Measurements from ENCODE around the gene PTPRD. TPM values are rescaled to one million over a fixed set of nuclear protein-coding genes. Genes with fewer than 3 reads are reported as not detected.
"Not testable (repeated sequence)": the region's sequence is repeated elsewhere in the genome, so short reads cannot be mapped to it uniquely, and the experiment has no call there.

PTPRD gene
- total RNA-seq, 4 donors from 2014 or later = 19.6 to 78.9 (median 45.6) TPM

DNA sequence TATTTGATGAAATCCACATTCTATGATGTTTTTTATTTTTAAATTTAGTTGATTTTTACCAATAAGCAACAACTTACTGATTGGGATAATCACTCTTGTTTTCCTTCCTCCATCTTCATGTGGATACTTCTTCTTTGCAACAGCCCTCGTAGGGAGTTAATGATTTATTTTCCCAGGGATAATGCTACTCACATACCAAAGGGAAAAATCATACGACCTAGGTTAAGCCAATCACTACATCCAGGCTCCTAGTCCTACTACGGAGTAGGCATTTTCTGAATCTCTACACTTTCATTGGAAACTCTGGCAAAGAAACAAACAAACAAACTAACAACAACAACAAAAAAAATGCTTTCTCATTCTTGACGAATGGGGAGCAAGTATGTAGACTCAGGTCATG is 663.4 kb downstream of the PTPRD start:
- no peak for TF ChIP-seq CTCF (IDR thresholded peaks at IDR 0.05)
- TF ChIP-seq POLR2A (IDR thresholded peaks at IDR 0.05) = no peak
- H3K4me1 ChIP-seq = no peaks in the 10 kb centered on the region
- intact Hi-C loops (cut with DNase I) = no loop called here
- H3K27ac ChIP-seq = no peak overlapping the region
- no peaks in the 10 kb centered on the region for H3K9me3 ChIP-seq
- no peak for DNase-seq
- H3K27me3 ChIP-seq = no peaks in the 10 kb centered on the region
- no peaks in the 10 kb centered on the region for H3K36me3 ChIP-seq
- no peak overlapping the region for H3K4me3 ChIP-seq (replicated peaks in 1 of 3)
- WGBS, 2 donors = 81 to 87% methylated on average over 4 of the region's 4 CpGs

GRCh38 chr9:9945966-9946365 is 666.8 kb downstream of the PTPRD start:
- Histone ChIP-seq H3K27ac (no peak overlapping the region), H3K36me3 (no peaks in the 10 kb centered on the region), H3K4me3 (replicated peaks in 1 of 3) (no peak overlapping the region), H3K9me3 (no peaks in the 10 kb centered on the region), H3K27me3 (no peaks in the 10 kb centered on the region), H3K4me1 (no peaks in the 10 kb centered on the region)
- intact Hi-C loops (cut with DNase I) = no loop called here
- DNase-seq = no peak
- TF ChIP-seq POLR2A (IDR thresholded peaks at IDR 0.05) (no peak), CTCF (IDR thresholded peaks at IDR 0.05) (no peak)

DNA sequence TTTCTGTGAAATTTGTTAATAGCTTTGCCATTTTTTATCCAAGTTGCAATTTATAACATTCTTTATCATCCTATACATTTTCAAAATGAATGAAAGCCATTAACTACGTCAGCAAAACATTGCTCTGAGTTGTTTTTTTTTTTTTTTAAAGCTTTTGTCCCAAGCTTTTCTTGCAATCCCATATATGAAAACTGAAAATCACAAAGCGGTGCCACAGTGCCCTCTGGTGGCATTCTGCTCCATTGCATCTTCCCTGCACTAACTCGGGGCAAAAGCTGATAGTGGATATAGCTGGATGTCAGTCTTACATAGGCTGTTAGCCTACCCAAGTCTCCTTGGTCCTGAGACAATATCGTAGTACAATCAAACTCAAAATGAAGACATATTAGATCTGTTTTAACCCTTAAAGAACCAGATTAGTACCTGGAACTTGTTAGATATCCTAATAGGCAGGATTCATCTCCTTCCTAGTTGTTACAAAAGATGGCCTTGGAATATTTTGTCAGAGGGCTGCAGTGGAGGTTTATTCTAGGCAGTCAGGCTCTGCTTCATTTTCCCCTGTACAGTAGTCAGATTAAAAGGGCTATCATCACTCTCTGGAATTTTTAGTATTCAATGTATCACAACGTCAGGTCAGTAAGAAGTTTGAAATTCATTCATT is 669.9 kb downstream of the PTPRD start:
- DNase-seq = peak; percentile 40 to 63
- no peaks in the 10 kb centered on the region for H3K9me3 ChIP-seq
- H3K36me3 ChIP-seq = no peaks in the 10 kb centered on the region
- WGBS, 2 donors = 25 to 28% methylated on average over 5 of the region's 5 CpGs
- no peak overlapping the region for H3K4me3 ChIP-seq (replicated peaks in 1 of 3)
- no peaks in the 10 kb centered on the region for H3K27me3 ChIP-seq
- intact Hi-C loops (cut with DNase I) = no loop called here
- TF ChIP-seq CTCF (IDR thresholded peaks at IDR 0.05) (peak; percentile 40 to 94 (median 59)), POLR2A (IDR thresholded peaks at IDR 0.05) (no peak)
- H3K27ac ChIP-seq = no peak overlapping the region
- H3K4me1 ChIP-seq = no peaks in the 10 kb centered on the region

DNA sequence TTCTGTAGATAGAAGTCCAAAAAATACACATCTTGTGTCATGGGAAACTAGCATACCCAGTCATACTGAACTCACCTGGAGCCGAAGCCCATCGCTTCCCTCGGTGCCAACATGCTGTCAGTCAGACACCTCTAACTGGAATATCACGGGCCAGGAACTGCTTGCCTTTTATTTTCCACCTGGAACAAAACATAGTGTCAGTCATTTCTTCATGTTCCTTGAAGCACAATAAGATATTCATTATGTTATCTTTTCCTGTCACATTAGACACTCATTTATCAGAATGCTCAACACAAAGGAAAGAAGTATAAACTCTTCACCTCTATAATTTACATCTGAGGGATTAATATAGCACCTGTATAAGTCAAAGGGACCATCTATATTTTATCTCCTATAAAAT is 674.4 kb downstream of the PTPRD start:
- Histone ChIP-seq H3K4me1 (no peaks in the 10 kb centered on the region), H3K9me3 (no peaks in the 10 kb centered on the region), H3K27me3 (no peaks in the 10 kb centered on the region), H3K27ac (no peak overlapping the region), H3K36me3 (no peaks in the 10 kb centered on the region), H3K4me3 (replicated peaks in 1 of 3) (no peak overlapping the region)
- intact Hi-C loops (cut with DNase I) = no loop called here
- no peak for DNase-seq
- WGBS, 2 donors = 93 to 95% methylated on average over 4 of the region's 4 CpGs
- no peak for TF ChIP-seq POLR2A (IDR thresholded peaks at IDR 0.05)
- no peak for TF ChIP-seq CTCF (IDR thresholded peaks at IDR 0.05)

GRCh38 chr9:9931464-9931863 is 681.3 kb downstream of the PTPRD start:
- WGBS, 2 donors = 83 to 92% methylated on average over 16 of the region's 16 CpGs
- DNase-seq; intact Hi-C loops (cut with DNase I): not testable (repeated sequence)

More at GRCh38 chr9:9931464-9931863, 681.3 kb downstream of the PTPRD start:
- H3K4me3 ChIP-seq (replicated peaks in 1 of 3); H3K9me3 ChIP-seq; H3K4me1 ChIP-seq; H3K36me3 ChIP-seq; H3K27me3 ChIP-seq; H3K27ac ChIP-seq: not testable (repeated sequence)

Measured in thyroid gland (tissue), 4 donors.